NCI-H146 treated with DMSO at 0.1 percent for 48 hours (cell line): ENCODE results near the gene LILRB5.
"Not testable (repeated sequence)": the region's sequence is repeated elsewhere in the genome, so short reads cannot be mapped to it uniquely, and the experiment has no call there.

Source experiments
- DNase-seq: peaks from one replicate; lab custom pipeline; 2025; ENCODE audit not compliant: unreplicated experiment; lab: John Stamatoyannopoulos, UW

LILRB5 gene

GRCh38 chr19:54277111-54277615, 20.1 kb upstream of the LILRB5 start:
- not testable (repeated sequence) for DNase-seq

- DNase-seq, result no peak
These were observed 18.9 kb upstream of the LILRB5 start for GRCh38 chr19:54275951-54276350.

GRCh38 chr19:54274516-54274915, 17.4 kb upstream of the LILRB5 start:
- not testable (repeated sequence) for DNase-seq

GRCh38 chr19:54273821-54274220, 16.7 kb upstream of the LILRB5 start:
- DNase-seq, result no peak

- DNase-seq, result not testable (repeated sequence)
These were observed 15.1 kb upstream of the LILRB5 start for GRCh38 chr19:54272181-54272580.

- DNase-seq, result not testable (repeated sequence)
These were observed 14.5 kb upstream of the LILRB5 start for GRCh38 chr19:54271587-54271986.

- no peak for DNase-seq
These were observed 14.0 kb upstream of the LILRB5 start for GRCh38 chr19:54271106-54271505.

- DNase-seq, result no peak
These were observed 11.9 kb upstream of the LILRB5 start for GRCh38 chr19:54268936-54269335.

GRCh38 chr19:54266133-54266532, 9.1 kb upstream of the LILRB5 start:
- DNase-seq, result no peak

GRCh38 chr19:54262470-54262869, 5.4 kb upstream of the LILRB5 start:
- no peak for DNase-seq

- DNase-seq, result no peak
These were observed 5.0 kb upstream of the LILRB5 start for GRCh38 chr19:54262066-54262465.

GRCh38 chr19:54256250-54257115, 590 bp downstream of the LILRB5 start:
- no peak for DNase-seq

GRCh38 chr19:54255105-54255775, 1.8 kb downstream of the LILRB5 start:
- no peak for DNase-seq

- DNase-seq, result no peak
These were observed 2.7 kb downstream of the LILRB5 start for GRCh38 chr19:54254195-54254906.

GRCh38 chr19:54253331-54254194, 3.5 kb downstream of the LILRB5 start:
- no peak for DNase-seq

GRCh38 chr19:54252845-54253244, 4.2 kb downstream of the LILRB5 start:
- no peak for DNase-seq

- DNase-seq, result no peak
These were observed 4.8 kb downstream of the LILRB5 start for GRCh38 chr19:54252243-54252642.

- DNase-seq, result no peak
These were observed 9.0 kb downstream of the LILRB5 start for GRCh38 chr19:54248016-54248601.

- no peak for DNase-seq
These were observed 9.8 kb downstream of the LILRB5 start for GRCh38 chr19:54247106-54247930.
